Stomach (tissue), 4 donors: ENCODE data around the gene RPL36.

ENCODE experiments used
- CTCF ChIP-seq, 7 experiments: fragments of 450-650 bp in 4 of 7; fragments of 200-600 bp in 3 of 7; sonication (generic) in 3 of 7; IDR thresholded peaks; one replicate each; pipeline ENCODE4 v1.5.1; 2016 to 2019; ENCODE audit warnings: antibody characterized with exemption in 7 of 7, control low read depth in 2 of 7, mild to moderate bottlenecking in 1 of 7
- EP300 ChIP-seq: sonication (generic); formaldehyde crosslinking; IDR thresholded peaks from one replicate; pipeline ENCODE4 v1.6.1; 2017; ENCODE audit warnings: antibody characterized with exemption
- POLR2A ChIP-seq, 4 donors: fragments of 450-650 bp; IDR thresholded peaks; one replicate each; pipeline ENCODE4 v1.6.1; 2016; ENCODE audit warnings: antibody characterized with exemption in 4 of 4, control low read depth in 2 of 4, mild to moderate bottlenecking in 1 of 4, moderate library complexity in 1 of 4

DNA sequence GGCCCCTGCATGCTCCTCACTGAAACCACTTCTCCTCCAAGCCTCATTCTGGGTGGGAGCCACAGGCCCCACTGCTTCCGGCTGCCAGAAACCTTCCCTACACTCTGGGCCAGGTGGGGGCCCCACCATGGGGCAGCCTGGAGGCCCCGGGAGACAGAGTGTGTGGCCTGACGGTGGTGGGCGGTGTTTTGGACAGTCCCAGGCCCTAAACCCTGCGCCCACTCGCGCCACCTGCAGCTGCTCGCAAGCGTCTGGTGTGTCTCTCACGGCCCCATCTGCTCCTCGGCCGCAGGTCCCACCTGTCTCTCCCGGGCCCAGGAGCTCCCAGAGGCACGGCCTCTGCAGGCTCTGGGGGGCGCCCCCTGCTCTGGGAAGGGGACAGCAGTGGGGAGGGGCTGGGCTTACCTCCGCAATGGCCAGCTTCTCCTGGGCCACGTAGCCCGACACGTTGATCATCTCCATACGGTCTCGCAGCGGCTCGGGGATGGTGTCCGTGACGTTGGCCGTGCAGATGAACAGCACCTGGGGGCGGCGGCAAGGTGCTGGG is 5.6 kb downstream of the RPL36 start:
- TF ChIP-seq CTCF (IDR thresholded peaks at IDR 0.05) (no peak), EP300 (no peak), POLR2A (IDR thresholded peaks at IDR 0.05) (no peak)
